Stimulated activated naive CD8-positive, alpha-beta T cell treated with anti-CD3 and anti-CD28 coated beads, Interleukin-15, Interleukin-2, amounts not matched to agents 100 ng/mL and 50 ng/mL, for 24 hours (primary cell): ENCODE results near the gene RGL2.

ENCODE experiments used
- H3K27ac Mint-ChIP-seq: one replicate; pipeline ENCODE4 v1.8.0; 2021; ENCODE audit warnings: mild to moderate bottlenecking, mixed read lengths
- H3K27me3 Mint-ChIP-seq: one replicate; pipeline ENCODE4 v1.8.0; 2021; ENCODE audit warnings: mixed read lengths
- H3K36me3 Mint-ChIP-seq: one replicate; pipeline ENCODE4 v1.8.0; 2021; ENCODE audit warnings: low read depth, mixed read lengths
- H3K4me1 Mint-ChIP-seq: one replicate; pipeline ENCODE4 v1.8.0; 2021; ENCODE audit warnings: low read depth, mixed read lengths
- H3K4me3 Mint-ChIP-seq: one replicate; pipeline ENCODE4 v1.8.0; 2021; ENCODE audit warnings: mild to moderate bottlenecking, mixed read lengths
- H3K9me3 Mint-ChIP-seq: one replicate; pipeline ENCODE4 v1.8.0; 2021; ENCODE audit warnings: mixed read lengths

RGL2 gene

DNA sequence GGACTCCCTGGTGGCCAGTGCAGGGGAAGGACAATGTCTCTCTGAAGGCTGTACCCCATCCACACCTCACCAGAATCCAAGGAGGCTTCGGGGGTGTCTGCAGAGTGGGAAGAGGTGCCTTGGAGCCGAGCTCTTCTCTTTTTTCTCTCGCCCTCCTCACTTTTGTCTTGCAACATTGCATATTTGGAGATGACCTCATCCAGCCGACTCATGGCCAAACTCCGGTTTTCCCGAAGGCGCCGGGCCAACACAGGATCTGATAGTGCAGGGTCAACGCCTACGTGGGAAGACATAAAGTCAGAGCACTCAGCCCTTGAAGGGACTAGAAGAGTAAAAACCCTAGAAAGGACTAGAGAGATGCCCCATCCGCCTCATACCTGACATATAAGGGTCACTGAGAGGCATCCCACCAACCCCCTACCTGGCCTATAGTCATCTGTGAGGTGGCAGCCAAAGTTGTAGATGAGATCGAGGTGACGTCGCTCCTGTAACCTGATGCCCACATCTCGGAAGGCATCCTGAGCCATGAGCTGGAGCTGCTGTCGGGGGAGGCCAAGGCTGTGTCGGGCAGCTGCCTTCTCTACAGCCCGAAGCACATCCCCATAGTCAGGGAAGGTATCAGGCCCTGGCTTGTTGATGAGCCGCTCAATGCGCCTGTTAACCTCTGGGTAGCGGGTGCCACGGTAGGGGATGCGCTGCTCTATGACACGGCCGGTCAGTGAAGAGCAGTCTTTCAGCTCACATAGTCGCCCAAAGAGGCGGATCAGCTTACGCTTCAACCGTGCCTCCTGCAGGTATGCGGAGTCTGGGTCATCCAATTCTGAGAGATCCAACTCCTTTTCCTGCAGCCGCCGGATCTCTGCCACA is 21.8 kb upstream of the RGL2 start:
- no peaks in the 10 kb centered on the region for H3K27me3 Mint-ChIP-seq
- no peaks in the 10 kb centered on the region for H3K9me3 Mint-ChIP-seq
- peaks cover 46% of the 10 kb centered on the region for H3K36me3 Mint-ChIP-seq
- peak overlapping the region; percentile 98 for H3K27ac Mint-ChIP-seq
- H3K4me3 Mint-ChIP-seq, result peak overlapping the region; percentile 93
- peaks cover 71% of the 10 kb centered on the region for H3K4me1 Mint-ChIP-seq

DNA sequence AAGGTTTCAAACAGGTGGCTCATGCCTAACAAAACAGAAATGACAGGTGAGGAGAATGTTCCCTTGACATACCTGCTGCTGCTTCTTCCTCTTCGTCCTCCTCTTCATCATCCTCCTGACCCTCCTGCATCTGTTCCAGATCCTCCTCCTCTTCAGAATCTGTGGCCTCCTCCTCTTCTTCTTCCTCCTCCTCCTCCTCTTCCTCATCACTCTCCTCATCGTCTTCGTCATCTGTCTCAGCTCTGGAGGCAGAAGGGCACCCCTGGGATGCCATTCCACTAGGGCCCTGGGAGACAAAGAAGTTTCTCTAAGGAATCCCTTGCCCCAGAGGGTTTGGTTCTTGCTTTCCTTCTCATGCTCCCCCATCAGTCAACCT is 21.2 kb upstream of the RGL2 start:
- Mint-ChIP-seq H3K27me3 (no peaks in the 10 kb centered on the region), H3K9me3 (no peaks in the 10 kb centered on the region), H3K27ac (peak overlapping the region; percentile 38), H3K36me3 (peaks cover 46% of the 10 kb centered on the region), H3K4me3 (no peak overlapping the region), H3K4me1 (peaks cover 77% of the 10 kb centered on the region)

DNA sequence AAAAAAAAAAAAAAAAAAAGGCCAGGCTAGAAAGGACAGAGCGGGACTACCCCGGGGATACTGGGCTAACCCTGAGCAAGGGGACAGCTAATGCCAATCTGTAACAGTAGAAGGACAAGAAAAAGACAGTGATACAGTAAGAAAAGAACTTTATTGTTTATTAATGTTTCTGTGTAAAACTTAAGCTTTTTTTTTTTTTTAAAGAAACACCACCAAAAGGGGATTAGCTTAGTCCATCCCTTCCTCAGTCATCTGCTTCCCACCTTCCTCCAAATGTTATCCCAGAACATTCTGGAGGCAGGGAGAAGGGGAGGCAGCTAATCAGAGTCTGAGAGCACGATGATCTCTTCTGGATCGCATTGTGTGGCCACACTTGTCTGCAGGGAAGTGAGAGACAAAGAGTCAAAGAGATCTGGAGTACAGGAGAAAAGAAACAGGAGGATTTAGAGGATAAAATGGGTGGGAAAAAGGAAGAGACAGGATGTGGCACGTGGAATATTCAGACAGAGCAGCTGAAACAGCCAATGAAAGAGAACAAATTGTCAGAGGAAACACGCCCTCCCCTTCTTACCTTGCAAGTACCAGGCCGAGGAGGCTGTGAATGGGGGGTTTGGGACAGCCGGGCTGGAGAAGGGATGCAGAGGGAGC is 19.8 kb upstream of the RGL2 start:
- Mint-ChIP-seq H3K4me1 (peaks cover 75% of the 10 kb centered on the region), H3K36me3 (peaks cover 46% of the 10 kb centered on the region), H3K9me3 (no peaks in the 10 kb centered on the region), H3K4me3 (peak overlapping the region; percentile 89), H3K27ac (peak overlapping the region; percentile 95), H3K27me3 (no peaks in the 10 kb centered on the region)

DNA sequence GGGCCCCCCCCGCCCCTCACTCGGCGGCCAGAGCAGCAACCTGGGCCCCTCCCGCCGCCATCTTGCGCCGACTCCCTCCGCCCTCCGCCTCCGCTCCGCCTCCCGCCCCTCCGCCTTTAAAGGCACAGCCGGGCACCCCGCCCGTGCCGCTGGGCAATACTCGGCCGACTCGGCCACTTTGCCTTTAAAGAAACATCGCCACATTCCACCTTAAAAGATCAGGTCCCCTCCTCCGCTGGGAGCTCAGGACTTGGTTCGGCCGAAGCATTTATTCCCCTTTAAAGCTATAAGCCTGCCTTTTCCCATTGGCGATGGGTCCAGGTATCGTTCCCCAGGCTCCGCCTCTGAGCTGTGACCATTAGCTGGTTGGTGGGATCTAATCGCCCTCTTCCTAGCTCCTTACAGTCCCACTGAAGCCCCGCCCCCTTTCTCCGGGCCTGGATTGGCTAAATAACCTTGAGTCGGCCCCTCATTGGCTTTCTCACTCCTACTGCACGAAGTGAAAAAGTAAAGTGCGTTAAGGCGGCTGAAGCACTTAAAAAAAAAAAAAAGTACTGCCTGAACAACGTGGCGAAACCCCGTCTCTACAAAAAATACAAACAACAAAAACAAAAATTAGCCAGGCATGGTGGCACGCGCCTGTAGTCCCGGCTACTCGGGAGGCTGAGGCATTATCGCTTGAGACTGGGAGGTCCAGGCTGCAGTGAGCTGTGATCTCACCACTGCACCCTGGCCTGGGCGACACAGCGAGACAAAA is 19.1 kb upstream of the RGL2 start, which contains the start of gene ZBTB22:
TSS of gene ZBTB22 (minus strand) at position 76 of the 757 bp plus-strand sequence. CDS start 828 bp downstream, outside the sequence.
- no peaks in the 10 kb centered on the region for H3K27me3 Mint-ChIP-seq
- no peaks in the 10 kb centered on the region for H3K9me3 Mint-ChIP-seq
- peaks cover 52% of the 10 kb centered on the region for H3K36me3 Mint-ChIP-seq
- peaks cover 74% of the 10 kb centered on the region for H3K4me1 Mint-ChIP-seq
- H3K27ac Mint-ChIP-seq, result peak within 1 kb of the TSS; percentile 95
- H3K4me3 Mint-ChIP-seq, result peak within 1 kb of the TSS; percentile 89

DNA sequence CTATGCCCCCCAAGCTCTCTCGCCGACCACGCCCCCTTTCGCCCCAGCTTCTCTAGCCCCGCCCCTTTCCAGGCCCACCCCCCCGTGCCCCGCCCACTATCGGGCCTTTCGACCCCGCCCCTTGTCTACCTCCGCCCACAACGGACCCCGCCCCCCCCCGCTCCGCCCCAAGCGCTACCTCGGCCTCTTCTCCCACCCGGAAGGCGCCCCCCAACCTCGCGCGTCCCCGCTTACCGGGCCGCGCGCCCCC is 18.6 kb upstream of the RGL2 start:
- Mint-ChIP-seq H3K27ac (no peak overlapping the region), H3K4me3 (peak overlapping the region; percentile 89), H3K9me3 (no peaks in the 10 kb centered on the region), H3K4me1 (peaks cover 77% of the 10 kb centered on the region), H3K36me3 (peaks cover 54% of the 10 kb centered on the region), H3K27me3 (no peaks in the 10 kb centered on the region)

DNA sequence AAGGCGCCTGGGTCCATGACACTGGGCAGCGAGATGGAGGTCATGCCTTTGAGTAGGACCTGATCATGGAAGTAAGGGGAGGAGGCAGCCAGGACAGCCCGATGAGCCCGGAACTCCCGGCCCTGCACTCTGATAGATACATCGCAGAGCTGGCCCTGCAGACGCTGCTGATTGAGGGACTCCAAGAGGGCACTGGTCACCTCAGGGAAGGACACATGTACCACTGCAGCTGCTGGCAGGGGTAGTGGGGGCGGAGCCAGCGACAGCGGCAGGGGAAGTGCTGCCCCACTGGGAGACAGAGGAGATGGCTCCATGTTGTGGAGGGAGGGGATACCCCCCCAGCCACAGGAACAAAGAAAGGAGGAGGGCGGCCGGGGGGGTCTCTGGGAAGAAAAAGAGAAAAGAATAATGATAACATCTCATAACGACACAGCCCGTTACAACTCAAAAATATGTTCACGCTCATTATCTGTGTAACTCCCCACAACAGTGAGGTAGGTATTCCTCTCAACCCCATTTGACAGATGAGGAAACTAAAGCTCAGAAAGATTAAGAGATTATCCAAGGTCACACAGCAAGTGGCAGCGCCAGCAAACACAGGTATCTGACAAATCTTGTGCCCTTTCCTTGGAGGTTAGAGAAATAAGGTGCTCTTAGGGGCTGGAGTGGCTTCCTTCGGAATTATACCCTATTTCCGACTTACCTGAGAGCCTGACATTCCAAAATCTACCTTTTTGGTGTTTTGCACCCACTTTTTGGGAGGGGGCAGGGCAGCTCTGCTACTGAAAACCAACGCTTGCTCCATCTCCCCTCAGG is 18.1 kb upstream of the RGL2 start:
- peak overlapping the region; percentile 68 for H3K27ac Mint-ChIP-seq
- peaks cover 54% of the 10 kb centered on the region for H3K36me3 Mint-ChIP-seq
- peaks cover 78% of the 10 kb centered on the region for H3K4me1 Mint-ChIP-seq
- peak overlapping the region; percentile 89 for H3K4me3 Mint-ChIP-seq
- no peaks in the 10 kb centered on the region for H3K9me3 Mint-ChIP-seq
- no peaks in the 10 kb centered on the region for H3K27me3 Mint-ChIP-seq

DNA sequence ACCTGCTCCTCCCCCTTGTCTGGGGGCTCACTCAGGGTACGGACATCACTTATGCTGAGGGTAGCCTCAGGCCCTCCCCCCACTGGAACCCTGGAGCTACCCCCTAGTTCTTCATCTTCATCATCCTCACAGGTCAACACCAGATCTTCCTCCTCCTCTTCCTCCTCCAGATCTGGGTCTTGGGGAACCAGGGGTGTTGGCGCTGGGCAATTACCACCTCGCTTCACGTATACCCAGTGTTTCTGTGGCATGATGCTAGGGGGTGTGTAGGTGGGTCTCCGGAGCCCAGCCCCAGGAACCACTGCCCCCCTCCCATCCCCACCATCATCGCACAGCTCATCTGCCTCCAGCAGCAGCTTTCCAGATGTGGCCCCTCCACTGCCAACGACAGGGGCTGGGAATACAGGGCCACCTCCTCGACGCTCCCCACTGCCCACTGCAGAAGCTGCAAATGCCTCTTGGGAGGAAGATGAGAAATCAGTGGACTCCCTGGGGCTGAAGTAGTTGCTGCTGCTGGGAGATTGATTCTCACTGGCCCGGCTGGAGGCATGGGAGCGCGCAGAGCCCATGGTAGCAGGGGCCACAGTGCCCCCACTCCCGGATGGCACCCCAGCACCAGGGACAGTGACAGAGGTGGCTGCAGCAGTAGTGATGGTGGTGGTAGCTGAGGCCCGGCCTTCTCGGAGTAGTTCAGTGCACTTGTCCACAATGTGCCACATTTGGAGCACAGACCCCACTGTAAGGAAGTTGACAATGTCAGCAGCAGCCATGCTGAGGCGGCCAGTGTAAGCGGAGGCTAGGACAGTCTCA is 17.3 kb upstream of the RGL2 start:
- Mint-ChIP-seq H3K9me3 (no peaks in the 10 kb centered on the region), H3K4me1 (peaks cover 75% of the 10 kb centered on the region), H3K36me3 (peaks cover 53% of the 10 kb centered on the region), H3K27me3 (no peaks in the 10 kb centered on the region), H3K4me3 (peak overlapping the region; percentile 89), H3K27ac (peak overlapping the region; percentile 68)

DNA sequence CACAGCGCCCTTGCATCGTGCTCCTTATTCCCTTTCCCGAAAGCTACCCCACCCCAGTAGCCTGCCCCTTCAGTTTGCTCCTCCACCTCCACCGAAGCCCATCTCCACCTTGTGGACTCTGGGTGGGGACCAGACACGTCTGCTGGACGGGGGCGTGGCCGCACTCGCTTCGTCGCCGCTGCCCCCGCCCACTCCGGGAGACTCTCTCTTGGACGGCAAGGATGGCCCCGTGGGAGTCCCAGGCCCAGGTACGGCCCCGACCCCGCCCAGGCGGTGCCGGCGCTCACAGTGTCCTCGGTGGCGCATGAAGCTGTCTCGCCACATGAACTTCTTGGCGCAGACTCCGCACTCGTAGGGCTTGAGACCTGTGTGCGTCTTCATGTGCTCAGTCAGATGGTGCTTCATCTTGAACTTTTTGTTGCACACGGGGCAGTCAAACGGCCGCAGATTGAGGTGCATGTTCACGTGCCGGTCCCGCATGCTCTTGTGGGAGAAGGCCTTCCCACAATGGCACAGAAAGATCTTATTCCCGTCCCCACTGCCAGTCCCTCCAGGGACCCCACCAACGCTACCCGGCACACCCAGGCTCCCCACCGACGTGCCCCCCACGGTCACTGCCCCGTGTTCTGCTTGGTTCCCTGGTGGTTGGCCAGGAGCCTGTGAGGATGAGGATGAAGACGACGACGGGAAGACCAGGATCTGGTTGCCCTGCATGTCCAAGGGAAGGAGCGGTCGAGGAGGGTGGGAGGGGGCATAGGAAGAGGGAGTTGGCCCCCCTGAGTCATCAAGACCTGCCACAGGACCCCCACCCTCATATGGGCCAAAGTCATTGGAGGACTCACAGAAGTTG is 16.4 kb upstream of the RGL2 start:
- H3K27ac Mint-ChIP-seq, result peak overlapping the region; percentile 97
- no peaks in the 10 kb centered on the region for H3K9me3 Mint-ChIP-seq
- H3K36me3 Mint-ChIP-seq, result peaks cover 50% of the 10 kb centered on the region
- peak overlapping the region; percentile 98 for H3K4me3 Mint-ChIP-seq
- H3K27me3 Mint-ChIP-seq, result no peaks in the 10 kb centered on the region
- H3K4me1 Mint-ChIP-seq, result peaks cover 73% of the 10 kb centered on the region

DNA sequence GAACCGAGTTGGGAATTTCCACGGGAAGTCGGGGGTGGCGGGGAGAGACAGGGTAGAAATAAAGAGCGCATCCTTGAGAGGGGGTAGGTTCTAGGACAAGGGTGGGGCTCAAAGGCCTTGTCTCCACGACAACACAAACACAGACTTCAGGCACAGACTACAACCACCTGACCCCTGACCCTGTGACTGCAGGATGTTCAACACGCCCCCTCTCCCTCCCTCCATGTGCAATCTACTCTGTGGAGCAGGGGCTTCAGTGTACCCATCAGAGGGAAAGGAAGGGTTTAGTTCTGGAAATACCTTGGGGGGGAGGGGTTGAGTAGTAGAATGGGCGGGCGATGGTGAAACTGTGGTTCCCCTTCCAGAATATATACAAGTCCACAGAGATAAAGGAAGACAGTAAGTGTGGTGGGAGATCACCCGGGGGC is 15.8 kb upstream of the RGL2 start:
- no peaks in the 10 kb centered on the region for H3K9me3 Mint-ChIP-seq
- peaks cover 68% of the 10 kb centered on the region for H3K4me1 Mint-ChIP-seq
- H3K27ac Mint-ChIP-seq, result peak overlapping the region; percentile 97
- H3K27me3 Mint-ChIP-seq, result no peaks in the 10 kb centered on the region
- peak overlapping the region; percentile 98 for H3K4me3 Mint-ChIP-seq
- peaks cover 47% of the 10 kb centered on the region for H3K36me3 Mint-ChIP-seq

DNA sequence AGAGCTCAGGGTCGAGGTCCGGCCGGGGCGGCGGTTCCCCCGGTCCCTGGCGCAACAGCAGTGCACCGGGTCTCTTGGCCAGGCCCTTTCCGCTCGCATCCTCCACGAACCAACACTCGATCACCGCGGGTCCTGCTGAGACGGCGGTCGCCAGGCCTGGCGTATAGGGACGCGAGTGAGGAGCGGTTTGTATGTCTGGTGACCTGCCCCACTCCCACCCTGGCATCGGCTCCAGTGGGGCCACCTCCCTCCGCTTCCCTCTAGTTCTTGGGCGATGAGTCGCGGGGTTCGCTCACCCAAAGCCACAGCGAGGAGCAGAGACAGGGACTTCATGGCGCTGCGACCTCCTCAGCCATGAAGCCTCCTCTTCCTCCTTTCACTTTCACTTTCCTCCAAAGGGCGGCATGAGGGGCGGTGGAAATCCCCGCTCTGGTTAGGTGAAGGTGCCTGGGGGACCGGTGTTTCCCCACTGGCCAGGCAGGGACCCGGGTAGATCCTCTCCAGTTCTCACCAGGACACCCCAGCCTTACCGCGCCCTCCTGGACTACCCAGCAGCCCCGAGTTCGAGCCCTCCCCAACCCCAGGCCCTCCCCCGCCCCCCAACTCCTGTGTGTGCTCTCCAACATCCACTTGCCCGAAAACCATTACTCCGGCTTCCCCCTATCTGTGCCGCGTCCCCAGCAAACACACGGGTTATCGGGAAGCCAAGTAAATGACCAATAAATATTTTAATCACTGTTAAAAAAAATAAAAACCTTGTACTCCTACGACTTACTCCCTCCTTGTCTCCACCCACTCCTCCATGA is 15.2 kb upstream of the RGL2 start, which contains the start of gene TAPBP:
TSS of gene TAPBP (minus strand) at position 370 of the 806 bp plus-strand sequence. CDS start at position 333, 37 bp downstream.
- Mint-ChIP-seq H3K4me3 (peak within 1 kb of the TSS; percentile 98), H3K36me3 (peaks cover 41% of the 10 kb centered on the region), H3K27me3 (no peaks in the 10 kb centered on the region), H3K27ac (peak within 1 kb of the TSS; percentile 97), H3K9me3 (no peaks in the 10 kb centered on the region), H3K4me1 (peaks cover 63% of the 10 kb centered on the region)

DNA sequence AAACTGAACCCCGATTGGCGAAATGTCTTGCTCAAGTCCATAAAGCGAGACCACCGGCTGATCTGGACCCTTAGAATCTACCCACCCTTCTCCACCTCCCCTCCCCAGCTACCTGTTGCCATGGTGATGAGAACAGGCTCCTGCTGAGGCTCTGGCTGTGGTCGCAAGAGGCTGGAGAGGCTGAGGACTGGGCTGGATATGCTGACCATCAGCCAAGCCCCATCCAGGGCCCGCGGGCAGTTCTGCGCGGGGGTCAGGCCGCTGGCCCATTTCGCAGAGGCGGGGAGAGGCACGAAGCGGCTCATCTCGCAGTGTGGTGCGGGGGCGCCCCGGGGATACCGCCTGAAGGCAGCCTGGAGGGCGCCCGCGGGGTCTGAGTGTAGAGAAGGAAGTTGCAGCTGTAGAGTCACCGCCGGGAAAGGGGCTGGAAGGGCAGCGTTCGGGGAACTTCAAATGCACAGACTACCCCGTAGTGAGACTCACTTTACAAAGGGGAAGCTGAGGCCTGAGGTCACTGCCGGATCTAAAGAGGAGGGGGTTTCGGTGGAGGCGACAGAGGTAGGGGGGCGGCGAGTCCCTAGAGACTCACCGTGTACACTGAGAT is 14.5 kb upstream of the RGL2 start:
- H3K4me3 Mint-ChIP-seq, result peak overlapping the region; percentile 98
- H3K27me3 Mint-ChIP-seq, result no peaks in the 10 kb centered on the region
- H3K4me1 Mint-ChIP-seq, result peaks cover 63% of the 10 kb centered on the region
- peaks cover 41% of the 10 kb centered on the region for H3K36me3 Mint-ChIP-seq
- peak overlapping the region; percentile 97 for H3K27ac Mint-ChIP-seq
- H3K9me3 Mint-ChIP-seq, result no peaks in the 10 kb centered on the region
